ENCODE measurements around the gene NCR2.

Gene NCR2

GRCh38 chr6:41346441-41346840 lies 11.0 kb downstream of the NCR2 start:
- no peaks in the 10 kb centered on the region for H3K27me3 ChIP-seq (ENCODE audit: insufficient read depth, low read depth, severe bottlenecking)

GRCh38 chr6:41347378-41348050 lies 12.1 kb downstream of the NCR2 start:
- no peak for DNase-seq
- Histone ChIP-seq H3K27me3 (ENCODE audit: insufficient read depth, low read depth, severe bottlenecking) (no peaks in the 10 kb centered on the region), H3K9me3 (ENCODE audit: severe bottlenecking) (peaks cover 4% of the 10 kb centered on the region), H3K36me3 (no peaks in the 10 kb centered on the region), H3K4me3 (ENCODE audit: low read depth, low read length) (no peak overlapping the region), H3K27ac (no peak overlapping the region)
- TF ChIP-seq CTCF (IDR thresholded peaks at IDR 0.05; ENCODE audit: low read depth, low read length) = no peak

More at GRCh38 chr6:41346441-41346840, 11.0 kb downstream of the NCR2 start:
- Histone ChIP-seq H3K27ac (no peak overlapping the region), H3K4me3 (ENCODE audit: low read depth, low read length) (no peak overlapping the region), H3K36me3 (no peaks in the 10 kb centered on the region), H3K9me3 (ENCODE audit: severe bottlenecking) (peaks cover 4% of the 10 kb centered on the region)
- TF ChIP-seq CTCF (IDR thresholded peaks at IDR 0.05; ENCODE audit: low read depth, low read length) = no peak
- DNase-seq = no peak

- no peak for TF ChIP-seq CTCF (IDR thresholded peaks at IDR 0.05; ENCODE audit: low read depth, low read length)
- H3K4me3 ChIP-seq (ENCODE audit: low read depth, low read length) = no peak overlapping the region
- DNase-seq = no peak
- peaks cover 4% of the 10 kb centered on the region for H3K9me3 ChIP-seq (ENCODE audit: severe bottlenecking)
- H3K36me3 ChIP-seq = no peaks in the 10 kb centered on the region
- no peaks in the 10 kb centered on the region for H3K27me3 ChIP-seq (ENCODE audit: insufficient read depth, low read depth, severe bottlenecking)
- no peak overlapping the region for H3K27ac ChIP-seq
These were observed 13.5 kb downstream of the NCR2 start for GRCh38 chr6:41348934-41349333.

GRCh38 chr6:41352396-41352795 lies 17.0 kb downstream of the NCR2 start:
- Histone ChIP-seq H3K27me3 (ENCODE audit: insufficient read depth, low read depth, severe bottlenecking) (no peaks in the 10 kb centered on the region), H3K27ac (no peak overlapping the region), H3K9me3 (ENCODE audit: severe bottlenecking) (peaks cover 6% of the 10 kb centered on the region), H3K4me3 (ENCODE audit: low read depth, low read length) (no peak overlapping the region), H3K36me3 (no peaks in the 10 kb centered on the region)
- no peak for DNase-seq
- no peak for TF ChIP-seq CTCF (IDR thresholded peaks at IDR 0.05; ENCODE audit: low read depth, low read length)

- no peak for DNase-seq
- Histone ChIP-seq H3K27ac (no peak overlapping the region), H3K4me3 (ENCODE audit: low read depth, low read length) (no peak overlapping the region), H3K36me3 (no peaks in the 10 kb centered on the region), H3K9me3 (ENCODE audit: severe bottlenecking) (peaks cover 6% of the 10 kb centered on the region), H3K27me3 (ENCODE audit: insufficient read depth, low read depth, severe bottlenecking) (no peaks in the 10 kb centered on the region)
- no peak for TF ChIP-seq CTCF (IDR thresholded peaks at IDR 0.05; ENCODE audit: low read depth, low read length)
These were observed 17.5 kb downstream of the NCR2 start for GRCh38 chr6:41352907-41353306.

GRCh38 chr6:41353333-41353732 lies 17.9 kb downstream of the NCR2 start:
- no peak for TF ChIP-seq CTCF (IDR thresholded peaks at IDR 0.05; ENCODE audit: low read depth, low read length)
- H3K4me3 ChIP-seq (ENCODE audit: low read depth, low read length) = no peak overlapping the region
- no peaks in the 10 kb centered on the region for H3K27me3 ChIP-seq (ENCODE audit: insufficient read depth, low read depth, severe bottlenecking)
- no peak overlapping the region for H3K27ac ChIP-seq
- no peaks in the 10 kb centered on the region for H3K36me3 ChIP-seq
- H3K9me3 ChIP-seq (ENCODE audit: severe bottlenecking) = peaks cover 6% of the 10 kb centered on the region
- DNase-seq = no peak
